ENCODE measurements around the gene BCAP31. TPM values are rescaled to one million over a fixed set of nuclear protein-coding genes. Genes with fewer than 3 reads are reported as not detected.

Gene BCAP31
- total RNA-seq (2022) (371 and 407 TPM in 2 replicates), Bru-seq, nascent RNA (percentile 81 among the genes with signal in this experiment), BruChase-seq, experiment 1, labeled RNA remaining after a 6-hour chase (percentile 91 among the genes with signal in this experiment), BruChase-seq, experiment 2, labeled RNA remaining after a 2-hour chase (percentile 85 among the genes with signal in this experiment)
- long read RNA-seq, transcript BCAP31-207 (8 exons, 1,824 nt) = minor isoform, 101 of 1,383 reads
- long read RNA-seq, transcript BCAP31-201 (8 exons, 1,643 nt) = major isoform, 970 of 1,383 reads
- long read RNA-seq, partial matches to known transcripts = 154 of 1,383 reads
- long read RNA-seq, other reads (novel, unspliced or antisense) = 156 of 1,383 reads

DNA sequence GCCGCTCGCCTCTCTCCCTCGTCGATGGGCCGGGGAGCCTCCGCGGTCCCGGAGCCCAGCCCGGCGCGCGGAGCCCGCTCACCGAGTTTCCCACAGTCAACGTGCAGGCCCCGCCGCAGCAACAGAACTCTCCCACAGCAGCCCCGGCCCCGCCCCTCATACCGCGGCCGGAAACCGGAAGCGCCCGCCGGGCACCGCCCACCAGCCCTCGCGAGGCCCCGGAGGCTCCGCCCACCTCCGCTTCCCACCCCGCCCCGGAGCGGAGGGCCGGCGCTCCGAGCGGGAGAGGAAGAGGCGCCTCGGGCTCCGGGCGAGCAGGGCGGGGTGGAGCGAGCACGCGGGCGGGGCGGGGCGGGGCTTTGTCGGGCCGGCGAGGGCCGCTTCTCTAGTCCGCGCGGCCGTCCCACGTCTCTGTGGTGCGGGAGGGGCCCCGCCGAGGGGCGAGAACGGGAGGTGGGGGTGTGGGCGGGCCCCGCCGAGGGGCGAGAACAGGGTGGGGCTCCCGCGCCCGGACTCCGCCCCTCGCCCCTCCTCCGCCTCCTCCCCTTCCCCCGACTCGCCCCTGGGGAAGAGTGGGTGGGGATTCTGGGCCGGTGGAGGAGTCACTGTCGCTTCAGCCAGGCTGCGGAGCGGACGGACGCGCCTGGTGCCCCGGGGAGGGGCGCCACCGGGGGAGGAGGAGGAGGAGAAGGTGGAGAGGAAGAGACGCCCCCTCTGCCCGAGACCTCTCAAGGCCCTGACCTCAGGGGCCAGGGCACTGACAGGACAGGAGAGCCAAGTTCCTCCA is at the start of gene BCAP31, which contains the start of gene ABCD1:
Gene BCAP31 (minus strand): TSS at position 136 of the 787 bp plus-strand sequence. CDS start 1,143 bp downstream, outside the sequence.
Gene ABCD1 (plus strand): TSS at position 605 of the 787 bp plus-strand sequence. CDS start 411 bp downstream, outside the sequence.
- peak; percentile 95 for DNase-seq
- CTCF ChIA-PET = interaction anchor here (0.6 to 0.7 kb wide), 3 partner anchors 12 to 15 kb away, joined by 3 read pairs; no protein-coding TSS in a partner anchor
- peak within 1 kb of the TSS; percentile 84 for H3K4me3 Mint-ChIP-seq (ENCODE audit: low read depth, unreplicated experiment)
- peaks cover 20% of the 10 kb centered on the region for H3K4me1 Mint-ChIP-seq (ENCODE audit: low read depth, unreplicated experiment)
- no peaks in the 10 kb centered on the region for H3K27me3 Mint-ChIP-seq (ENCODE audit: unreplicated experiment)
- TF ChIP-seq CTCF (IDR thresholded peaks at IDR 0.05; ENCODE audit: unreplicated experiment) = no peak
- no TSS peak for BruUV-seq (replicated peaks)
- peak within 1 kb of the TSS; percentile 79 for H3K27ac Mint-ChIP-seq (ENCODE audit: unreplicated experiment)
- intact Hi-C loops (cut with micrococcal nuclease; ENCODE audit: unreplicated experiment) = no loop called here
- H3K9me3 Mint-ChIP-seq (ENCODE audit: low read depth, unreplicated experiment) = no peaks in the 10 kb centered on the region
- H3K36me3 Mint-ChIP-seq (ENCODE audit: insufficient read depth, unreplicated experiment) = peaks cover 47% of the 10 kb centered on the region

DNA sequence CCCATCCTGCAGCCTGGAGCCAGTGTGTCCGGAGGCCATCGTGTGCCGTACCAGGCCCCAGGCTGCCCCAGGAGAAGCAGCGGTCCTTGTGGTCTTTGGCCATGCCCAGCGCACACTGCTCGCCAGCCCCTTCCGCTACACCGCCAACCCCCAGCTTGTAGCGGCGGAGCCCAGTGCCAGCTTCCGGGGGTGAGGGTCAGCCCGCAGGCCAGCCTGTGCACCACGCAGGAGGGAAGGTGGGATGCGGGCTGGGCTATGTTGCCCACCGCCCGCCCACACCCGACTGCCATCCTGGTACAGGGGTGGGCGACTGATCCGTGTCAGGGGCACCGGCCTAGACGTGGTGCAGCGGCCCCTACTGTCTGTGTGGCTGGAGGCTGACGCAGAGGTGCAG is 49.0 kb upstream of the BCAP31 start:
- CTCF ChIA-PET = no interaction called here
- intact Hi-C loops (cut with micrococcal nuclease; ENCODE audit: unreplicated experiment) = no loop called here
- DNase-seq = no peak
- H3K4me3 Mint-ChIP-seq (ENCODE audit: low read depth, unreplicated experiment) = no peak overlapping the region
- H3K36me3 Mint-ChIP-seq (ENCODE audit: insufficient read depth, unreplicated experiment) = peaks cover 15% of the 10 kb centered on the region
- H3K27me3 Mint-ChIP-seq (ENCODE audit: unreplicated experiment) = no peaks in the 10 kb centered on the region
- no peak overlapping the region for H3K27ac Mint-ChIP-seq (ENCODE audit: unreplicated experiment)
- TF ChIP-seq CTCF (IDR thresholded peaks at IDR 0.05; ENCODE audit: unreplicated experiment) = no peak
- H3K4me1 Mint-ChIP-seq (ENCODE audit: low read depth, unreplicated experiment) = no peaks in the 10 kb centered on the region
- BruUV-seq (replicated peaks) = no TSS peak
- H3K9me3 Mint-ChIP-seq (ENCODE audit: low read depth, unreplicated experiment) = no peaks in the 10 kb centered on the region

GRCh38 chrX:153772316-153773217 is 48.4 kb upstream of the BCAP31 start:
- DNase-seq = no peak
- no peaks in the 10 kb centered on the region for H3K27me3 Mint-ChIP-seq (ENCODE audit: unreplicated experiment)
- H3K27ac Mint-ChIP-seq (ENCODE audit: unreplicated experiment) = no peak overlapping the region
- CTCF ChIA-PET = no interaction called here
- H3K4me1 Mint-ChIP-seq (ENCODE audit: low read depth, unreplicated experiment) = no peaks in the 10 kb centered on the region
- H3K36me3 Mint-ChIP-seq (ENCODE audit: insufficient read depth, unreplicated experiment) = peaks cover 18% of the 10 kb centered on the region
- no peak overlapping the region for H3K4me3 Mint-ChIP-seq (ENCODE audit: low read depth, unreplicated experiment)
- no peak for TF ChIP-seq CTCF (IDR thresholded peaks at IDR 0.05; ENCODE audit: unreplicated experiment)
- intact Hi-C loops (cut with micrococcal nuclease; ENCODE audit: unreplicated experiment) = no loop called here
- BruUV-seq (replicated peaks) = no TSS peak
- H3K9me3 Mint-ChIP-seq (ENCODE audit: low read depth, unreplicated experiment) = no peaks in the 10 kb centered on the region

Measured in Calu3 (cell line).